NCI-H345 (cell line): ENCODE data around the gene NTM.

Experiments
- DNase-seq: peaks from one replicate; lab custom pipeline; 2025; lab: John Stamatoyannopoulos, UW

NTM gene

DNA sequence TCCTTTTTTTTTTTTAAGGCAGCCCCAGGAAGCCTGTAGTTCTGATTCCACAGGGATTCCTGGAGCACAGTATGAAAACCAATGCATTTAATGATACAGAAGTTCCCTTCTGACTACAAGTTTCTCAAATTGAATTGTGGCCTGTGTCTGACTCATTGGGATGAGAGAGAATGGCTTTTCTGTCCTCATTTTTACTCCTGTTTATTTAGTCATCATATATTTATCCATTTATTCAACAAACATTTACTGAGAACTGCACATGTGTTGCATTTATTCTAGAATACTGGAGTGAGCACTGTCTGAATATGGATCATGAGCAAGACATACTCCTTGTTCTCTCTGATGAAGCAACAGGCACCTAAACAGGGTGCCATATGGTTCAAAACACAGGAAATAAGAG, 231.2 kb downstream of the NTM start:
- DNase-seq, result no peak

DNA sequence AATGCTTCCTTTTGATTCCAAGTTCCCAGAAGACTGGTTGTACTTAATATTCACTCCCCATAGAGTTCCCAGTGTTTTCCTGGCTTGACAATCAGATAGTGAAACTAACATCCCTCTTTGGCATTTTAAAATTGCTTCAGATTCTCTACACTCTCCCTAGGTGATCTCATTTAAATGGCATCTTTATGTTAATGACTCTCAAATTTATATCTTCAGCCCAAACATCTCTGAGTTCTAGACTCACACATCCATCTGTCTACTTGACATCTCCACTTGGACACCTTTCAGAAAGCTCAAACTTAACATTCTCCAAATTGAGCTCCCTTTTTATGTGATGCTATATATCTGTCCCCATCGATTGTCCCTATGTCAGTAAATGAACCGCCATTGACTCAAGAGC, 232.0 kb downstream of the NTM start:
- no peak for DNase-seq

DNA sequence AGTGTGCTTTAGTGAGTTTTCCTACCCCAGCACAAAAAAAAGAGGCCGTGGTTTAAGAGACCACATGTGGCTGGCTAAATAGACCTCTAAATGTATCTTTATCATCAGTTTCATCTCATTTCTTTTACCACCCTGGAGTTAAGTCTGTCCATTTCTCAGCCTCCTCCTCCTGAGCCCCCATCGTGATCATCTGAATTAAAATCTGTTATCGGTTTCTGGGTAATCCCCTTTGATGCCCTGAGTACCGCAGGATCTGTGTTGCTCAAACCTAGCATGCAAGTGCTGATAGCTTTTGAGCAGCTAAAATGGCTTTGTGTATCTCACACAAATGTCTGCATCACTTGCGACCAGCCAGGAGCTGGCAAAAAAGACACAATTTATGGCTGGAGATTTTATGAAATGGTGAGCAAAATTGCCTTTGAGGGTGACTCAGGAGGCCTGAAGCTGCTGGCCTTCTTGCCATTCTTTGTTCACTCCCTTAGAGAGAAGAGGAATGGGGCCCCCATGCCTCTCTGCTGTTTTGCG, 236.5 kb downstream of the NTM start:
- DNase-seq, result no peak

DNA sequence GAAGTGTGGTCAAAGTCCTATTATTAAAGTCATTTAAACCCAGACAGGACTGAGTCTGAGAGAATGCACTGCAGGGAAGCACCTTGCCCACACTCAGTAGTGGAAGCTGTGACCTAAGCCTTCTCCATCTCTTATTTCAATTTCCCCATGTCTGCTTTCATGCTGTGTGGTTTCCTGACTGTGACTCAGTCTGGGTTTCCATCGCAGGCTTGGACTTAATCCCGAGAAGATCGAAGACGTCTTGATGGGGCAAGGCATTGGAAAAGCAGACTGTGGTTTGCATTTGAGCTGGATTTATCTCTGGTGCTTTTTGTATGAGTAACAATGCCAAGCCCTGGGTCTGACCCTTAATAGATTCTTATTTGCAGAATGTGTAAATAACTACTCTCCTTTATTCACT, 238.9 kb downstream of the NTM start:
- no peak for DNase-seq

DNA sequence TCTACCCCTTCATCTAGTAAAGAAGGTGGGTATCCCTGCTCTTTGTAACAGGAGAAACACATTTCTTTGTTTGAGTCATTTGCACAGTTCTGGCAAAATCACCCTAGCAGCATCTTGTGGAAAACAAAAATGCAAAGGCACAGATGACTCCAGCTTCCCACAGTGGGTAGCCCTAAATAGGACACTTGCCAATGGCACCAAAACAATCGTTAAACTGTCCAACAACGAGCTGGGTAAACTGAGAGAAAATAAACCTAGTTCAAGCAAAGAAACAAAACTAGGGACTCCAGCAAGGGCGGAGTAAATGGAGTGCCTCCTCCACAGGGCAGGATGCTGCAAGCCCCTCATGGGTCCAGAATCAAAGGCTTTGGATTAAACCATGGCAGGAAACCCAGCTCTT, 239.5 kb downstream of the NTM start:
- no peak for DNase-seq

DNA sequence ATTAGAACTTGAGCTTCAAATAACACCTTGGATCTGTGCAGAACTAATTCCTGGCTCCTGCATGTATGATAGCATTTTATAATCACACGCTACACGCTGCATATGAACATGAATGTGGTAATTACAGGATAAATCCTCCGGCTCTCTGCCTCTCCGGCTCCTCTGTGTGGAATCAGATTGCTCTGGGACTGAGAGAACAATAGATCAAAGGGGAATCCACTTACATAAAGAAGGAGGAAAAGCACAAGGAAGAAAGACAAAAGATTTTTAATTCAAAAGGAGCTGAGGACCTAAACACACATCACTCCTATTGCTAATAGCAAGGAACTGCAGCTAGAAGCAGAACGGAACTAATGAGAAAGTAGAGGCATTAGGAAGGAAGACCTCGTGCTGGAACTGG, 240.9 kb downstream of the NTM start:
- no peak for DNase-seq

DNA sequence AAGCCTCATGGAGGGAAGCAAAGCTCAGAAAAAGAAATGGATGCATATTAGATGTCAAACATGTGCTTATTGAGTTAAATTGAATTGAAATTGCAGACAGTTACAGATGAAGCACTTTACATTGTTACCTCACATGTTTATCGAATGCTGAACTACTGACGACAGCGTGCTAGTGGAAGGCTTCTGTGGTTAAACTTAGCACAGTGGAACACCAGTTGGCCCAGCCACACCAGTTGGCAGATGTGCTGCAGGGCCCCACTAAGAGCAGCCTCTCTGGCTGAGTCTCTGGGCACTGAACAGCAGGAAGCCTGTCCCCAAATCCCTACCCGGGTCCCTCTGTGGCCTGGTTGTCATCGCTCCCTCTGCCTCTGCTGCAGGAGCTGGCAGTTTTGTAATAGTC, 242.1 kb downstream of the NTM start:
- no peak for DNase-seq

DNA sequence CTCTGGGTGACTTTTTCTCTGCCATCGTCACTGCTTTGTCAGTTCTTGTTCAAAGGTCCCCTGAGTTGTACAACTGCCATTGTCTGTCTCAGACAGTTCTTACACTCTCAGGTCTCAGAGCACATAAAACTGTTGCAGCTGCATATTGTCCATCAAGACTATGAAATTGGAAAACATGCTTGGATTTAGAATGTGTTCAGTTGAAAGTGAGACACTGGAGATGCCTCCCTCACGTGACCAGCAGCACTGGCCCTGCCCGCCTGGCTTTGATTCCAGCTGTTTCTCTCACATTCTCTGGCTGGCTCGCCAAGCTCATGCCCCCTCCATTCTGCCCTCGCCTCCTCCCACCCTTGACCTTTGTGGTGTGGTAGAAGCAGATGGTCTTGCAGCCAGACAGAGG, 244.2 kb downstream of the NTM start:
- DNase-seq, result no peak

DNA sequence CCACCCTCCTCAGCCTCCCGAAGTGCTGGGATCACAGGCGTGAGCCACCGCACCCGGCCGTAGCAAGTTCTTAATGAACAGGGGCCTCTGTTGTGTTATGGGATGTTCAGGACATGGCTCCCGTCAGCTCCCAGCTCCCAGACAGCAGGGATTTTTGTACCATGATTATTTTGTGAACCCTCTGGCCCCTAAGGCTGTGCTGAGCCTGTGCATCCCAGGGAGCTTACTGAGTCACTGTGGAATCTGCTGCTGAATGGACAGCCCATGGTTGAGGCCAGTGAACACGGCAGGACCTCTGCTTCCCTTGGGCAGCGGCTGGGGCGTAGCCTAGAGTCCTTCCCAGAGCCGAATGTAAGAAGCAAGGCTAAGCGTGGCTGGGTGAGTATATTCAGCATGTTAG, 245.2 kb downstream of the NTM start:
- no peak for DNase-seq

DNA sequence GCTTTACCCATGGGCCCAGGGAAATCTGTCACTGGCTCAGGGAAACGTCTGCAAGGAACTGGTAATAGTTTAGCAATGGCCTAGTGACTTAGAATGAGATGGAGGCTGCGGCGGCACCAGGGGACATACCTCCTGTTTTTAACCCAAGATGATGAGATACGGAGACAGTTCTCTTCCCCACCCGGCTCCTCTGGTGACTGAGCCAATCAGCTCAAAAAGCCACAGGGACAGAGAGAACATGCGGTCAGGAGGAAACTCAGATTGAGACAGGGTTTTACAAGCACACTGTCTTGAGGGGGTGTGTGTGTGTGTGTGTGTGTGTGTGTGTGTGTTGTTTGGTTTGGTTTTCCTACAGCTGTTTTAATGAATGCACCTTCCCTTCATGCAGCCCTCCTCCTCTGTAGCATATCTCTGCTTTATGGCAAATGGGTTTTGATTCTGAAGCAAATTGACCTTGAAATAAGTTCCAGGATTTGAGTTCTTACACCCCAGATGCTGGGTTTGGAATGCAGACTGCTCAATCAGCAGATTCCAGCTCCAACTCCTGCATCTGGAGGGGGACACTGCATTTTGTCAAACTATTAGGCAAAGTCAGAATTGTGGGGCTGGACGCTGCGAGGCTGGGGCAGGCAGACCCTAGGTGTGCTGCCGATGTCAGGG, 246.2 kb downstream of the NTM start:
- DNase-seq, result no peak

DNA sequence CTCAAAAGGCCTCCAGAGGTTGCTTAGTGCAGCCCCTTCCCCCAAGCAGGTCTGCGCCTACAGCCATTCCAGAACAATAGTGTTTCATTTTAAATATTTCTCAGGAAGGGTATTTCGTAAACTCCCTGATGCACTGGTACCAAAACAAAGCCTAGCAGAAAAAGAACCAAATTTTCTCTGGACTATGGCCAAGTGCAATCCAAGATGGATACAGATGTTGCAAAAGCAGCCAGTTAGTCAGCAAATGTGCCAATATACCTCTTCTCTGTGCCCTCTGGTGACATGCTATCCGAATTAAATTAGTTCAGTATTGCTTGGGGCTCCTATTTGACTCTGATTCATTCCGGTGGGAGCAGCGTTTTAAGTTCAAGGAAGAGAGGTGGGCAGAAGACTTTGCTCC, 247.8 kb downstream of the NTM start:
- DNase-seq, result no peak

DNA sequence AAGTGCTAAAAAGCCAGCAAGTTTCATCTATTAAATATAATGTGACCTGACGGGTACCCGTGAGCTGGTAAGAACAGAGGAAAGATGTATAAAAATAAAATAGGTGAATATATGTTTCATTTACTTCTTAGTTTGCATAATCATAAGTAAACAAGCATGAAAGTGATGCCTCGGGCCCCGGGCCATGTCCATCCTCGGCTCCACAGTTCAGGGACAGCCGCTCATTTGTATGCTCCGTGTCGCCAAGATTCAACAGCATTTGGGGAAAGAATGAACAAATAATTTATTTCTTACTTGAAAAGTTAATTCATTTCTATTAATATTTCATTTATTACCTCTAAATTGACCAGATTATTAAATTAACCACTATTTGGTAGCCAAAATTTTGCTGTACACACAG, 251.8 kb downstream of the NTM start:
- DNase-seq, result no peak

DNA sequence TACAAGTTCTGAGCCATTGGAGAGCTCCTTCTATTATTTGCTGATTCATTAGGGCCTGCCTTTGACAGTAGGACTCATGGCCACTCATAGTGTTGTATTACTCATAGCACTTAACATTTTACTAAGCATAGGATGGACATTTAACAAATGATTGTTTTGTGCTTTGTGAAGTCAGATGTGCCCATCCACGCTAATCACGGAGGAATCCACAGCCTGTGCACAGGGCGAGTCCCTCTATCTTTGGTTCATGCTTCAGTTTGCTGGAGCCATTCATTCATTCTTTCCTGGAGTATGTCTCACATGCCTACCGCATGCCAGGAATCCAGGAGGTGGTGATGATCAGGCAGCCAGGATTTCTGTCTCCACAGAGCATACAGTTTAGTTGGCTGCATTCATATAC, 254.1 kb downstream of the NTM start:
- DNase-seq, result no peak

DNA sequence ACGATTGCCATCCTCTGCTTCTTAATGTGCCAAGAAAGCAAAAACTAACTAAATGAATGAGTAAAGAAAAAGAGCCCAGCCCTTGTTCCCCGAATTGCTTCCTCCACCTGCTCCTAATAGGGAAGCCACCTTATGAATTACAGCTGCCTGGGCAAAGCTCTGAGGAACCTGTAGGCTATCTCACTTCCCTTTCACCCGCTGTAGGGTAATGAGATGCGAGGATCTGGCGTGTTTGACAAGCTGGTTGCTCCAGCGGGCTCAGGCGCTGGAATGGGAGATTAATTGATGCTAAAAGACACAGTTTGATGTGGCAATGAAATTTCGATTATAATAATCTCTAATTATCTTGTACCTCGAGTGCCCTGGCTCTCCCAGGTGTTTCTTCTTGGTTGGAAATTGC, 256.4 kb downstream of the NTM start:
- DNase-seq, result no peak

DNA sequence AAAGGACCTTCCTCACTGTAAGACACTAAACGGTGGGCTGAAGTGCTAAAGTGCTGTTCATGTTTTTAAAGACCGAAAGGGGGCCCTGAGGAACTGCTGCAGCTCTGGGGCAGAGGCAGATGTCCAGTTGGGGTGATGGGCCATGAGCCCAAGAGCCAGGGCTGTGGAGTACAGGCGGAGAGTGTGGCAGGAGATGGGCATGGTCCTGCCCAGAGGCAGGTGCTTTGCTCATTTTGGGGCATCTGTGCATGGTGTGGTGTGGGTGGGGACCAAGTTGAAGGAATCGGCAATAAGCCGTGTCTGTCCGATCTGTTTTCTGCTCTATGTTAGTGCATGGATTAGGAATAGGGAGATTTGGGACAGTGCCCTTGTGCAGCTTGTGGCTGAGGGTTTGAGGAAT, 258.3 kb downstream of the NTM start:
- DNase-seq, result no peak

DNA sequence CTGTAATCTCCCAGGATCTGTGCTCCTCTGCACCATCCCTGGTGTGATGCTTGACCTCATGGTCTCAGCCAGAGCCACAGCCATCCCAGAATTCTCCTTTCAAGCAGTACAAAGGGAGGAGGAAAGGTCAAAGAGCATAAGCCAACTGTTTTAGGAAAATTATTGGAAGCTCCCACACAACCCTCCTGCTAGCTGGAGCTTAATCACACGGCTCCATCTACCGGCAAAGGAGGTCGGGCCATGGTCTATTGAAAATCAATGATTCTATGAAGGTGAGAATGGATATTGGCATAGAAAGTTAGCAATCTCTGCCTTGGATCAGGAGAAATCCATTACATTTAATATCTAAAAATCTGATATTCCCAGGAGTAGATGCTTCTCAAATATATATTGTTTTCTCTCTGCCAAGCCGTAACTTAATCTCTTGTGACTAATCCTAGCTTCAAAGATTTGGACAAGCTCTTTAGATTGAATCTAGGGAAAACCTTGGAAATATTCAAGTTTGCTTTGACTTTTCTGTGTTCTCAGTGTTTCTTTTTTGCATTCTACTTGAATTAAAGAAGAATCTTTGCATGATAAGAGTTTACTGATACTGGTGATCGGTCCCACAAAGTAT, 259.6 kb downstream of the NTM start:
- DNase-seq, result no peak

DNA sequence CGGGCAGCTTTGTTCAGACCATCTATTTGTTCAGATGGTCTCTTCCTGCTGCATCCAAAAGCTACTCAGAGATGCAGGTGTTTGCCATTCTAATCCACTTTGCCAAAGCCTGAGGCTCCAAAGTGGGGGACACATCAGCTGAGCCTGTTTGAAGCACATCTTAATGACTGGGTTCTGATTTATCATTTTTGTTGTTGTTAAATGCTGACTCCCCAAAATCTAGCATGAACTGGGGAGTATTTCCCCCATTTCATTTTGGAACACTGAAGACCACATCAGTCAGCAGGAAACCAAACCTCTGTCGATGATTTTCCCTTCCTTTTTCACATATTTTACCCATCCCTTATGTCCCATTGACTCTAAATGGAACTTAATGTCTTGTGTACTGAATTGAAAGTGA, 262.6 kb downstream of the NTM start:
- DNase-seq, result no peak

DNA sequence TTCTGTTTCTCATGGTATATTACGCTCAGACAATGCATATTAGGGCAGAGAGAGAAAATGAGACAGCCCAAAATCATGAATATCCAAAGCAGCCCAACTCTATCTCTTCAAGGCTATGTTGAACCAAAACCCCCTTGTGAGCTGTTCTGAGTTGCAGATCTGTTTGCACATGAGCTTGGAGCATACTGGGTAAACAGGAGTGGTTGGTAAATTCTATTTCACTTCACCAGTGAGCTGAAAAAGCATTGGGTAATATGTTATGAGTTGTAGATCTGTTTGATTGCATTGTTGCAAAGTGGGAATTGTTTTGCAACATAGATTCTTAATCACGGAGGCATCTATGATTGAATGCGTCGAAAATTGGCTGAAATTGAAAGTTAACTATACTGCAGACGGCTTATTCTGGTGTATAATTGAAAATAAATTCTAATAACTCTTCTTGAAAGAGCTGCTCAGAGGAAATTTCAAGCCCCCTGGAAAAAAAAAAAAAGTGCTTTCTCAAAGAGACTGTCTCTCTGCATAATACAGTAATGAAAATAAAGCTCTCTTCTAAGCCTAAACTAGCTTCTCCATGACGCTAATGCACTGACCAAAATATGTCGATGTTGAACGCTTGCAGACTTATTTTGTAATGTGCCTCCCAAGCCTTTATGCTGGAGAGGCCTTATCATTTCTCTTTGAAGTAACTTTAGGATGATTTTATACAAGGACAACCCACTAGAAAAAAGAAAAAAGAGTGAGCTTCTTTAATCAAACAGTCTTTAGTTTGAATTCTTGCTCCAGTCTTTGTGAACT, 263.7 kb downstream of the NTM start:
- DNase-seq, result no peak

DNA sequence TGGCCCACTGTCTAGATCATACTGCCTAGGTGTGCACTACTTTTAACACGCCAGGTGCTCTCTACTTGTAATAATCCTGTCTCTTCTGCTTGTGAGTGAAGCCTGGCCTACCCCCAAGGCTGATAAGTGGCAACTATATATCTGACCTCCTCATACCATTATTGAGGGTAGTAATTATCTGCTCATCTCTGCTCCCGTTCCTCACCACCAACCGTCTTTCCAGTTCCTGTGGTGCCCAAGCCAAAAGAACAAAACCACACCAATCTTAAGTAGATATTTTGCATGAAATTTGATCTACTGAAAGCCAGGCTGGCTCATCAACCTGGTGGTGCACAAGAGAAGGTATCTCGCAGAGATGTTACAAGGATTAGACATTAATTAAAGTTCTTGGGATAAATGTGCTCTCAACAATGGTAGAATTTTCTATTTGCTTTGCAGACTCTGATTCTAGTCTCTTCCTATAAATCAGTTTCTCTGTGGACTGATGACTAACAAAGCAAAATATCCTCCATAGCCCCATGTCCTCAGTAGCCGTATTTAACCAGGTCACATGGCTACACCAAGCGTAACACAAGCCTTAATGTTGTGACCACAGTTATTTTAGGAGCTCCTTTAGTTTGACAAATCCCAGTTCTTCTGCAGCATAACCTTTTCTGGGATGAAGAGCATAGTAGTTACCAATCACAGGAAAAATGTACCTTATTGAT, 267.2 kb downstream of the NTM start:
- DNase-seq, result no peak

DNA sequence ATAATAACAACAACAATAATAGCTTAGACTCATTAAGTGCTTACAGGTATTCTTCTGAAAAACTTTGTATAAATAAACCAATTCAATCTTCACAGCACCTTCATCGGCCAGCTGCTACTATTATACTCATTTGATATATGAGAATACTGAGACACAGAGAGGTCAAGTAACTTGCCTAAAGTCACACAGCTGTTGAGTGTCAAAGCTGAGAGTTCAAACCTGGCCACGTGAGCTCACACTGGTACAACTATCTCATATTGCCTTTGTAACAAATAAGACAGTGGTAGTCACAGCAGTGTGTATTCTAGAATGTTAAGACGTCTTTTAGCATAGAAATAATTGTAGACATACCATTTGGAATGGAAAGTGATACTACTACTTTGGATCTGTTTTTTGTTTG, 268.5 kb downstream of the NTM start:
- DNase-seq, result no peak

DNA sequence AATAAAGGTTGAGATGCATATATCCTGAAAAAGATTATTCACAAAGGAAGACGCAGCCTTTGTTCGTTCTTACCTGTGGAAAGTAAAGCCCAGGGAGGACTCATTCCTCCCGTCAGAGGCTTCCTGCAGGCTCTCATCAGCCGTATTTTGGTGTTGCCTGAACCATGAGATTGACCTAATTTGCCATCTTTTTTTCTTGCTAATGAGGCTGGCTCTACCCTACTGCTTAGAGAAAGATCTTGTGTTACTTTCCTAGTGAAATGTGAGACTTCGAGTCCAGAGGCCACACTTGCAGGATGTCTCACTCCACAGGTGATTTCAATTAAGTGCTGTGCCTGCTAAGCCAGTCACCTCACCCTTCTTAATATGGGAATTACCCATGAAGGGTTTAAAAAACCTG, 269.9 kb downstream of the NTM start:
- no peak for DNase-seq

DNA sequence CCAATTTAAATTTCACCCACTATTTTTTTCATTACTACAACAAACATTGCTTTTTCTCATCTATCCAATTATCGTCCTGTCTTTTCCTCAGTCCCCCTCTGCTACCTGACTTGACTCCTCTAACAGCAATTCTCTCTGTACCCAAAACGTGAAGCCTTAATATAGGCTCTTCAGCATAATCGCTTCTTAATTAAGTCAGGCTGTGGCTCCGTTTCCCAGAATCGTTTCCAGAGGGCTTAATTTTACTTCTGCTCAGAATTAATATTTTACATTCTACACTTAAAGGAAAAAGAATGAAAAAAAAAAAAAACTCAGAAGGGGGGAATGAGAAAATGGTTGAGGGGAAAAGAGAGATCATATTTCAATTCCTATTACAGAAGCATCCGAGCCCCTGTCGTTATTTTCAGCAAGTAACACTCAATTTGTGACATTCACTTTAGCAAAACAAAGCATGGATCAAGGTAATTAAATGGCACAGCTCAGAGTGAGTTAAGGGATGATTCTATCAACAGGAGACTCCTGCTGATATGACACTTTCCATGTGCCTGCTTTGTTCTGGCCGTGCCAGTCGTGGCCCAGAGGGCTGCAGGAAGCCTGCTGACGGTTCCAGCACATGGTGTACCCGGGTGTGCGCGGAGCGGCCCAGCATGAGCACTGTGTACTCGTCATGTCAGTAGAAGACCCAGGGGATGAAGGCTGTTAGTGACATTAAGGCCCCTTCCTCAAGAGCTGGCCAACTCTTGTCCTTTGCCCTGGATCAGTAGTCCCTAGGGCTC, 272.5 kb downstream of the NTM start:
- DNase-seq, result no peak
